ES-I3 (cell line): Measurements from ENCODE around the gene TMCC2.

Source experiments
- H3K36me3 ChIP-seq: 2 replicates; pipeline ENCODE4 v1.6.1; 2013; ENCODE audit warnings: mild to moderate bottlenecking, low read length, control low read depth, moderate library complexity; ENCODE audit not compliant: insufficient read depth
- H3K4me1 ChIP-seq: 2 replicates; pipeline ENCODE4 v1.6.1; 2013; ENCODE audit warnings: mild to moderate bottlenecking, control low read depth, low read length; ENCODE audit not compliant: insufficient read depth
- H3K9ac ChIP-seq: 2 replicates; pipeline ENCODE4 v1.6.1; 2013; ENCODE audit warnings: low read depth, mild to moderate bottlenecking, low read length, moderate library complexity
- H3K9me3 ChIP-seq: 2 replicates; pipeline ENCODE4 v1.6.1; 2013; ENCODE audit warnings: mild to moderate bottlenecking, low read length, moderate library complexity; ENCODE audit not compliant: control insufficient read depth, insufficient read depth

TMCC2 gene

GRCh38 chr1:205241366-205242030 lies 13.8 kb downstream of the TMCC2 start:
- no peak overlapping the region for H3K9ac ChIP-seq
- H3K9me3 ChIP-seq: no peaks in the 10 kb centered on the region
- H3K4me1 ChIP-seq: no peaks in the 10 kb centered on the region; the same call in 1 of the 2 replicates
- H3K36me3 ChIP-seq: no peaks in the 10 kb centered on the region

- H3K9ac ChIP-seq: no peak overlapping the region
- H3K36me3 ChIP-seq: no peaks in the 10 kb centered on the region
- no peaks in the 10 kb centered on the region for H3K4me1 ChIP-seq
- no peaks in the 10 kb centered on the region for H3K9me3 ChIP-seq
Measured at GRCh38 chr1:205243350-205244191, 15.8 kb downstream of the TMCC2 start.

- H3K36me3 ChIP-seq: no peaks in the 10 kb centered on the region
- H3K9ac ChIP-seq: no peak overlapping the region
- H3K4me1 ChIP-seq: no peaks in the 10 kb centered on the region
- H3K9me3 ChIP-seq: no peaks in the 10 kb centered on the region
Measured at GRCh38 chr1:205244384-205244783, 16.6 kb downstream of the TMCC2 start.

GRCh38 chr1:205245096-205245495 lies 17.4 kb downstream of the TMCC2 start:
- Histone ChIP-seq H3K9me3 (no peaks in the 10 kb centered on the region), H3K4me1 (no peaks in the 10 kb centered on the region), H3K9ac (no peak overlapping the region), H3K36me3 (no peaks in the 10 kb centered on the region)

- Histone ChIP-seq H3K36me3 (no peaks in the 10 kb centered on the region), H3K9me3 (no peaks in the 10 kb centered on the region), H3K9ac (no peak overlapping the region), H3K4me1 (no peaks in the 10 kb centered on the region)
Measured at GRCh38 chr1:205246351-205247119, 18.8 kb downstream of the TMCC2 start.

GRCh38 chr1:205247130-205247921 lies 19.6 kb downstream of the TMCC2 start:
- Histone ChIP-seq H3K36me3 (no peaks in the 10 kb centered on the region), H3K4me1 (no peaks in the 10 kb centered on the region), H3K9ac (no peak overlapping the region), H3K9me3 (no peaks in the 10 kb centered on the region)

GRCh38 chr1:205248793-205249601 lies 21.3 kb downstream of the TMCC2 start:
- no peaks in the 10 kb centered on the region for H3K36me3 ChIP-seq
- H3K4me1 ChIP-seq: no peaks in the 10 kb centered on the region
- H3K9ac ChIP-seq: no peak overlapping the region
- no peaks in the 10 kb centered on the region for H3K9me3 ChIP-seq

- Histone ChIP-seq H3K9ac (no peak overlapping the region), H3K9me3 (no peaks in the 10 kb centered on the region), H3K4me1 (no peaks in the 10 kb centered on the region), H3K36me3 (no peaks in the 10 kb centered on the region)
Measured at GRCh38 chr1:205249651-205250050, 21.9 kb downstream of the TMCC2 start.

GRCh38 chr1:205250699-205251098 lies 23.0 kb downstream of the TMCC2 start:
- Histone ChIP-seq H3K9ac (no peak overlapping the region), H3K4me1 (no peaks in the 10 kb centered on the region), H3K9me3 (no peaks in the 10 kb centered on the region), H3K36me3 (no peaks in the 10 kb centered on the region)

- Histone ChIP-seq H3K9ac (no peak overlapping the region), H3K9me3 (no peaks in the 10 kb centered on the region), H3K4me1 (no peaks in the 10 kb centered on the region), H3K36me3 (no peaks in the 10 kb centered on the region)
Measured at GRCh38 chr1:205251576-205251975, 23.8 kb downstream of the TMCC2 start.

- H3K9me3 ChIP-seq: no peaks in the 10 kb centered on the region
- H3K9ac ChIP-seq: no peak overlapping the region
- no peaks in the 10 kb centered on the region for H3K36me3 ChIP-seq
- peaks cover 19% of the 10 kb centered on the region for H3K4me1 ChIP-seq
Measured at GRCh38 chr1:205255941-205256780, 28.4 kb downstream of the TMCC2 start.

- Histone ChIP-seq H3K9me3 (no peaks in the 10 kb centered on the region), H3K9ac (no peak overlapping the region), H3K4me1 (peaks cover 26% of the 10 kb centered on the region), H3K36me3 (no peaks in the 10 kb centered on the region)
Measured at GRCh38 chr1:205256951-205257625, 29.3 kb downstream of the TMCC2 start.
